Neural progenitor cell (in vitro differentiated cells): Measurements from ENCODE around the gene TRIP13. TPM values are rescaled to one million over a fixed set of nuclear protein-coding genes. Genes with fewer than 3 reads are reported as not detected.

Source experiments
- DNase-seq: peaks from one replicate; pipeline ENCODE4 v3.0.0-alpha.2; 2016; ENCODE audit warnings: low spot score
- H2AFZ ChIP-seq: fragments of 200-600 bp; sonication (generic); replicated peaks from 2 replicates; pipeline ENCODE4 v1.6.1; 2016; ENCODE audit warnings: antibody characterized with exemption
- H3F3A ChIP-seq: fragments of 200-600 bp; sonication (generic); 2 replicates; pipeline ENCODE4 v1.6.1; 2016; ENCODE audit warnings: antibody characterized with exemption, low read depth
- H3K27ac ChIP-seq: fragments of 200-600 bp; sonication (generic); 2 replicates; pipeline ENCODE4 v1.5.1; 2016; ENCODE audit warnings: mild to moderate bottlenecking
- H3K27me3 ChIP-seq: fragments of 200-600 bp; sonication (generic); 2 replicates; pipeline ENCODE4 v1.6.1; 2016; ENCODE audit warnings: mild to moderate bottlenecking, moderate library complexity
- H3K36me3 ChIP-seq: fragments of 200-600 bp; sonication (generic); 2 replicates; pipeline ENCODE4 v1.5.1; 2016
- H3K4me1 ChIP-seq: fragments of 200-600 bp; sonication (generic); 2 replicates; pipeline ENCODE4 v1.6.1; 2016; ENCODE audit warnings: mixed run types
- H3K4me2 ChIP-seq: fragments of 200-600 bp; sonication (generic); 2 replicates; pipeline ENCODE4 v1.6.1; 2016
- H3K4me3 ChIP-seq: fragments of 200-600 bp; sonication (generic); 2 replicates; pipeline ENCODE4 v1.5.1; 2016
- H3K79me2 ChIP-seq: fragments of 200-600 bp; sonication (generic); 2 replicates; pipeline ENCODE4 v1.6.1; 2016; ENCODE audit warnings: low read depth
- H3K9ac ChIP-seq: fragments of 200-600 bp; sonication (generic); 2 replicates; pipeline ENCODE4 v1.6.1; 2016
- H3K9me3 ChIP-seq: fragments of 200-600 bp; sonication (generic); 2 replicates; pipeline ENCODE4 v1.5.1; 2016; ENCODE audit warnings: low read depth
- H4K20me1 ChIP-seq: fragments of 200-600 bp; sonication (generic); 2 replicates; pipeline ENCODE4 v1.6.1; 2016; ENCODE audit warnings: low read depth
- H3K27ac Mint-ChIP-seq: 3 replicates; pipeline ENCODE4 v1.8.0; 2021; ENCODE audit warnings: mixed read lengths
- H3K27me3 Mint-ChIP-seq: 2 replicates; pipeline ENCODE4 v1.8.0; 2022; ENCODE audit warnings: low read depth, mild to moderate bottlenecking, inconsistent platforms, moderate library complexity, mixed read lengths; ENCODE audit not compliant: insufficient read depth
- H3K36me3 Mint-ChIP-seq: 3 replicates; pipeline ENCODE4 v1.8.0; 2021; ENCODE audit warnings: mixed read lengths
- H3K4me1 Mint-ChIP-seq: 3 replicates; pipeline ENCODE4 v1.8.0; 2021; ENCODE audit warnings: mixed read lengths
- H3K4me3 Mint-ChIP-seq: 3 replicates; pipeline ENCODE4 v1.8.0; 2021; ENCODE audit warnings: mild to moderate bottlenecking, moderate library complexity, mixed read lengths
- H3K9me3 Mint-ChIP-seq: 3 replicates; pipeline ENCODE4 v1.8.0; 2020; ENCODE audit warnings: mixed read lengths
- CTCF ChIP-seq: fragments of 200-600 bp; sonication (generic); IDR thresholded peaks from 2 replicates; pipeline ENCODE4 v1.5.1; 2017; ENCODE audit warnings: antibody characterized with exemption, mild to moderate bottlenecking
- EZH2 ChIP-seq: fragments of 200-600 bp; sonication (generic); IDR thresholded peaks from 2 replicates; pipeline ENCODE4 v1.6.1; 2017; ENCODE audit warnings: antibody characterized with exemption, mild to moderate bottlenecking, moderate library complexity
- EZH2phosphoT487 ChIP-seq: fragments of 200-600 bp; sonication (generic); IDR thresholded peaks from 2 replicates; pipeline ENCODE4 v1.6.1; 2017; ENCODE audit warnings: antibody characterized with exemption
- total RNA-seq: library from RNA; depleted of rRNA; stranded (reverse); fragments of >200 nt; gene quantifications from 2 replicates; pipeline ENCODE4 v1.2.3, GENCODE V29; 2015; ENCODE audit warnings: low replicate concordance

Gene TRIP13
- total RNA-seq, 1 donor from 2014 or later: 32.3 TPM

- Histone ChIP-seq H3K27me3 (peaks cover 24% of the 10 kb centered on the region), H3K4me1 (peaks cover 2% of the 10 kb centered on the region), H3K9ac (no peak overlapping the region), H3K36me3 (no peaks in the 10 kb centered on the region), H3K4me3 (no peak overlapping the region), H3K9me3 (no peaks in the 10 kb centered on the region), H3K4me2 (no peak overlapping the region), H3K79me2 (no peaks in the 10 kb centered on the region), H2AFZ (no peak overlapping the region), H3K27ac (no peak overlapping the region), H4K20me1 (no peaks in the 10 kb centered on the region), H3F3A (no peaks in the 10 kb centered on the region)
- H3K36me3 Mint-ChIP-seq: peaks cover 5% of the 10 kb centered on the region
- no peak overlapping the region for H3K4me3 Mint-ChIP-seq
- H3K9me3 Mint-ChIP-seq: peaks cover 2% of the 10 kb centered on the region
- TF ChIP-seq EZH2 (no peak), CTCF (no peak), EZH2phosphoT487 (no peak)
- DNase-seq: no peak
- no peaks in the 10 kb centered on the region for H3K4me1 Mint-ChIP-seq
- peaks cover 5% of the 10 kb centered on the region for H3K27me3 Mint-ChIP-seq
- H3K27ac Mint-ChIP-seq: no peak overlapping the region
These were observed 39.0 kb downstream of the TRIP13 start for GRCh38 chr5:931570-932145.

DNA sequence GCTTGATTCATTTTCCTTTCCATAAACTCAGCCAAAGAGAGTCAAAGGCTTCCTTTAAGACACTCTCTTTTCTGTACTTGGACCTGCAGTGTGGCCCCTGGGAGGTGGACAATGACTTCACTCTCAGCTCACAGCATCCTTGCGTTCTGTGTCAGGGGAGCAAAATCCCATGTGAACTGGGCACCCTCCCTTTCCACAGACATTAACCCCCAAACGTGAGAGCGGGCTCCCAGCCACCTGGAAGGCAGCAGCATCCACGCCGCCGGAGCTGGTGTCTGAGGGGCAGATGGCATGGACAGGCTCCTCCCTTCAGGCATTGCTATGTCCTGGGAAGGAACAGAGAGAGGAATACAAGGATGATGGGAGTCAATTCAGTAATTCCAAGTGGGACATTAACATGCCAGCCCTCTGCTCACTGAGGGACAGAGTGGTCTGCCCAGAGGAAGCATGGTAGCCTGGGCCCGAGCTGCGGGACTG, 39.5 kb downstream of the TRIP13 start:
- Mint-ChIP-seq H3K9me3 (peaks cover 2% of the 10 kb centered on the region), H3K27ac (no peak overlapping the region), H3K4me3 (no peak overlapping the region), H3K4me1 (no peaks in the 10 kb centered on the region), H3K36me3 (peaks cover 5% of the 10 kb centered on the region), H3K27me3 (peaks cover 5% of the 10 kb centered on the region)
- H2AFZ ChIP-seq: no peak overlapping the region
- H3K4me1 ChIP-seq: no peaks in the 10 kb centered on the region
- no peaks in the 10 kb centered on the region for H3K36me3 ChIP-seq
- H3K27ac ChIP-seq: no peak overlapping the region
- H3F3A ChIP-seq: no peaks in the 10 kb centered on the region
- TF ChIP-seq CTCF (no peak), EZH2 (no peak), EZH2phosphoT487 (no peak)
- H3K9me3 ChIP-seq: no peaks in the 10 kb centered on the region
- H3K4me3 ChIP-seq: no peak overlapping the region
- H4K20me1 ChIP-seq: no peaks in the 10 kb centered on the region
- H3K79me2 ChIP-seq: no peaks in the 10 kb centered on the region
- no peak overlapping the region for H3K4me2 ChIP-seq
- peaks cover 19% of the 10 kb centered on the region for H3K27me3 ChIP-seq
- no peak for DNase-seq
- no peak overlapping the region for H3K9ac ChIP-seq

GRCh38 chr5:932628-933250, 40.1 kb downstream of the TRIP13 start:
- no peak overlapping the region for H3K27ac ChIP-seq
- H3K4me1 Mint-ChIP-seq: no peaks in the 10 kb centered on the region
- no peaks in the 10 kb centered on the region for H3K36me3 ChIP-seq
- peaks cover 2% of the 10 kb centered on the region for H3K27me3 Mint-ChIP-seq
- no peaks in the 10 kb centered on the region for H3K9me3 ChIP-seq
- H3K4me3 ChIP-seq: no peak overlapping the region
- H4K20me1 ChIP-seq: no peaks in the 10 kb centered on the region
- H3K4me1 ChIP-seq: no peaks in the 10 kb centered on the region
- no peak for DNase-seq
- peaks cover 2% of the 10 kb centered on the region for H3K36me3 Mint-ChIP-seq
- H3K4me3 Mint-ChIP-seq: no peak overlapping the region
- no peak overlapping the region for H2AFZ ChIP-seq
- H3K9ac ChIP-seq: no peak overlapping the region
- H3K4me2 ChIP-seq: no peak overlapping the region
- H3K27ac Mint-ChIP-seq: no peak overlapping the region
- peaks cover 2% of the 10 kb centered on the region for H3K9me3 Mint-ChIP-seq
- H3F3A ChIP-seq: no peaks in the 10 kb centered on the region
- H3K27me3 ChIP-seq: peaks cover 13% of the 10 kb centered on the region
- H3K79me2 ChIP-seq: no peaks in the 10 kb centered on the region
- no peak for TF ChIP-seq CTCF
- TF ChIP-seq EZH2: no peak
- TF ChIP-seq EZH2phosphoT487: no peak
